ENCODE data around the gene LRTM2.
A peak's percentile ranks its signal among the peaks of the same experiment; 100 is the strongest.

The LRTM2 gene

GRCh38 chr12:1798641-1799020 lies 21.7 kb upstream of the LRTM2 start:
- no peak for DNase-seq

- no peak for DNase-seq
Measured at GRCh38 chr12:1799051-1799881, 21.1 kb upstream of the LRTM2 start.

- DNase-seq = no peak
Measured at GRCh38 chr12:1799882-1800400, 20.4 kb upstream of the LRTM2 start.

- DNase-seq = peak; percentile 43 to 46
Measured at GRCh38 chr12:1800401-1801302, 19.7 kb upstream of the LRTM2 start.

GRCh38 chr12:1801303-1801975 lies 18.9 kb upstream of the LRTM2 start:
- peak; percentile 27 to 68 for DNase-seq

- no peak for DNase-seq
Measured at GRCh38 chr12:1803736-1804135, 16.6 kb upstream of the LRTM2 start.

- DNase-seq = peak; percentile 84 to 90
Measured at GRCh38 chr12:1804545-1805332, 15.6 kb upstream of the LRTM2 start.

- no peak for DNase-seq
Measured at GRCh38 chr12:1805441-1806081, 14.8 kb upstream of the LRTM2 start.

- DNase-seq = no peak
Measured at GRCh38 chr12:1806301-1807086, 13.9 kb upstream of the LRTM2 start.

GRCh38 chr12:1807087-1807860 lies 13.1 kb upstream of the LRTM2 start:
- no peak for DNase-seq

- no peak for DNase-seq
Measured at GRCh38 chr12:1808036-1808797, 12.1 kb upstream of the LRTM2 start.

GRCh38 chr12:1808798-1809480 lies 11.4 kb upstream of the LRTM2 start:
- DNase-seq = peak in 1 of 2 donors; percentile 32

- no peak for DNase-seq
Measured at GRCh38 chr12:1809591-1810190, 10.7 kb upstream of the LRTM2 start.

GRCh38 chr12:1810201-1810930 lies 10.0 kb upstream of the LRTM2 start:
- peak; percentile 15 to 47 for DNase-seq

GRCh38 chr12:1810931-1811280 lies 9.5 kb upstream of the LRTM2 start:
- no peak for DNase-seq

GRCh38 chr12:1811281-1811947 lies 9.0 kb upstream of the LRTM2 start:
- peak; percentile 57 to 80 for DNase-seq

- no peak for DNase-seq
Measured at GRCh38 chr12:1811948-1812291, 8.4 kb upstream of the LRTM2 start.

Measured in inflammatory macrophage treated with lipopolysaccharide for 1 hour (primary cell).